B cell (primary cell): ENCODE measurements around the gene GRIK3. TPM values are rescaled to one million over a fixed set of nuclear protein-coding genes. Genes with fewer than 3 reads are reported as not detected.

Source experiments
- ATAC-seq: fragments of 200-7000 bp; cut with Tn5 transposase; one replicate; pipeline ENCODE4 v1.10.0; 2021; ENCODE audit warnings: low read depth, mild to moderate bottlenecking, moderate number of reproducible peaks, moderate library complexity
- CTCF ChIA-PET: fragments of 350-600 bp; sonication (Branson Sonifier 250); formaldehyde crosslinking; loops from one replicate; lab custom pipeline; 2021; ENCODE audit warnings: antibody characterized with exemption, inconsistent platforms; lab: Charles Lee
- POLR2A ChIA-PET: fragments of 350-600 bp; sonication (Branson Sonifier 250); formaldehyde crosslinking; loops from one replicate; lab custom pipeline; 2021; ENCODE audit warnings: antibody characterized with exemption; lab: Charles Lee
- DNase-seq: peaks from one replicate; pipeline ENCODE4 v3.0.0; 2013
- H2AFZ ChIP-seq: 2 replicates; pipeline ENCODE4 v1.6.1; 2012; ENCODE audit warnings: mild to moderate bottlenecking, low read depth, low read length; ENCODE audit not compliant: insufficient read depth, poor library complexity, severe bottlenecking
- H3K27ac ChIP-seq, 2 donors: 1 replicate in 1 of 2; 2 replicates in 1 of 2; pipeline ENCODE4 v1.5.1; 2012 to 2013; ENCODE audit warnings: low read length in 2 of 2, mild to moderate bottlenecking in 2 of 2, moderate library complexity in 1 of 2
- H3K27me3 ChIP-seq, 4 experiments: fragments of 200-600 bp in 1 of 4; sonication (generic) in 1 of 4; replicated peaks in 1 of 4; 1 replicate in 2 of 4; 2 replicates in 2 of 4; pipeline versions ENCODE4 v1.6.1 to v1.7.0; 2013 to 2016; ENCODE audit warnings: low read length in 3 of 4, mild to moderate bottlenecking in 2 of 4, mixed read lengths in 1 of 4, moderate library complexity in 1 of 4; ENCODE audit not compliant: insufficient read depth in 4 of 4, control insufficient read depth in 3 of 4; ENCODE audit errors: control extremely low read depth in 1 of 4
- H3K36me3 ChIP-seq, 2 experiments: replicated peaks in 1 of 2; 1 replicate in 1 of 2; 2 replicates in 1 of 2; pipeline versions ENCODE4 v1.6.1 to v1.7.1; 2013; ENCODE audit warnings: low read length in 1 of 2; ENCODE audit not compliant: insufficient read depth in 2 of 2, control insufficient read depth in 1 of 2; ENCODE audit errors: control extremely low read depth in 1 of 2, extremely low read depth in 1 of 2
- H3K4me1 ChIP-seq, 2 donors: fragments of 200-600 bp in 1 of 2; sonication (generic) in 1 of 2; 1 replicate in 1 of 2; 2 replicates in 1 of 2; pipeline versions ENCODE4 v1.5.1 to v1.6.1; 2013 to 2017; ENCODE audit warnings: low read length in 2 of 2; ENCODE audit not compliant: control insufficient read depth in 2 of 2, insufficient read depth in 2 of 2
- H3K4me2 ChIP-seq: replicated peaks from 2 replicates; pipeline ENCODE3; 2012; ENCODE audit warnings: mild to moderate bottlenecking, low read depth, low read length; ENCODE audit not compliant: poor library complexity, severe bottlenecking
- H3K4me3 ChIP-seq, 5 experiments: fragments of 200-600 bp in 1 of 5; sonication (generic) in 1 of 5; 1 replicate in 3 of 5; 2 replicates in 2 of 5; pipeline versions ENCODE4 v1.5.1 to v1.7.0; 2011 to 2016; ENCODE audit warnings: low read length in 4 of 5, mild to moderate bottlenecking in 4 of 5, low read depth in 2 of 5, control low read depth in 1 of 5, moderate library complexity in 1 of 5; ENCODE audit not compliant: insufficient read depth in 1 of 5; ENCODE audit errors: control extremely low read depth in 1 of 5, extremely low read depth in 1 of 5
- H3K79me2 ChIP-seq: fragments of 200-600 bp; sonication (generic); one replicate; pipeline ENCODE4 v1.6.0; 2016; ENCODE audit warnings: low read length; ENCODE audit not compliant: control insufficient read depth, insufficient read depth
- H3K9ac ChIP-seq: fragments of 200-600 bp; sonication (generic); 2 replicates; pipeline ENCODE4 v1.6.1; 2017; ENCODE audit warnings: mild to moderate bottlenecking, low read length, moderate library complexity
- H3K9me3 ChIP-seq, 3 donors: one replicate each; pipeline versions ENCODE4 v1.6.1 to v1.7.1; 2013; ENCODE audit warnings: low read length in 2 of 3; ENCODE audit not compliant: control insufficient read depth in 2 of 3, insufficient read depth in 1 of 3; ENCODE audit errors: control extremely low read depth in 1 of 3
- H4K20me1 ChIP-seq: 2 replicates; pipeline ENCODE4 v1.6.0; 2012; ENCODE audit warnings: mild to moderate bottlenecking, low read length; ENCODE audit not compliant: insufficient read depth, control insufficient read depth, poor library complexity, severe bottlenecking
- H3K27ac Mint-ChIP-seq: one replicate; pipeline ENCODE4 v1.8.0; 2021; ENCODE audit warnings: mixed read lengths
- H3K27me3 Mint-ChIP-seq: one replicate; pipeline ENCODE4 v1.8.0; 2021; ENCODE audit warnings: mixed read lengths
- H3K4me1 Mint-ChIP-seq: one replicate; pipeline ENCODE4 v1.8.0; 2021; ENCODE audit warnings: mixed read lengths
- H3K4me3 Mint-ChIP-seq: one replicate; pipeline ENCODE4 v1.8.0; 2021; ENCODE audit warnings: mixed read lengths
- H3K9me3 Mint-ChIP-seq: one replicate; pipeline ENCODE4 v1.8.0; 2022; ENCODE audit warnings: mixed read lengths; ENCODE audit not compliant: insufficient read depth
- EZH2 ChIP-seq: IDR thresholded peaks from 2 replicates; pipeline ENCODE4 v1.6.1; 2012; ENCODE audit warnings: borderline replicate concordance, low read depth, mild to moderate bottlenecking, moderate library complexity, low read length; ENCODE audit not compliant: insufficient read depth, poor library complexity, severe bottlenecking
- WGBS: methylation state at CpG from one replicate; pipeline ENCODE4 v1.1.5; 2013; ENCODE audit warnings: missing lambda C conversion rate; ENCODE audit not compliant: insufficient coverage; 5-methylcytosine and 5-hydroxymethylcytosine counted together
- intact Hi-C: fragments of 100-400 bp; cut with micrococcal nuclease; formaldehyde crosslinking; loops from one replicate; pipeline ENCODE4 v1.10.0; 2022
- polyA plus RNA-seq: library from polyadenylated mRNA; depleted of rRNA; stranded (reverse); fragments of >200 nt; gene quantifications from 2 replicates; pipeline ENCODE4 v1.2.3, GENCODE V29; 2012
- total RNA-seq, 2 donors: library from RNA; stranded (reverse); fragments of 120-200 nt in 1 of 2; gene quantifications; 1 replicate in 1 of 2; 2 replicates in 1 of 2; pipeline versions ENCODE4 v1.2.3 to v1.2.4, GENCODE V29; 2013 to 2022
- TF ChIP-seq, protein P1 (sequence below): fragments of 200-600 bp; IDR thresholded peaks from one replicate; pipeline ENCODE4 v1.8.0; 2022; ENCODE audit warnings: antibody characterized with exemption, mild to moderate bottlenecking

The GRIK3 gene
- total and polyA plus RNA-seq, 2 donors (not counting 1 experiment from before 2014, with no cell fraction given), result 0.12 to 1.5 TPM

GRCh38 chr1:37033355-37034101, 787 bp downstream of the GRIK3 start:
- no peaks in the 10 kb centered on the region for H3K9me3 Mint-ChIP-seq
- H3K79me2 ChIP-seq, result no peaks in the 10 kb centered on the region
- H3K4me3 Mint-ChIP-seq, result peak overlapping the region; percentile 41
- peaks cover 0 to 18% (median 0%) of the 10 kb centered on the region in 3 donors for H3K9me3 ChIP-seq
- WGBS, result 8% methylated on average over 66 of the region's 66 CpGs
- H3K27me3 Mint-ChIP-seq, result peaks cover 49% of the 10 kb centered on the region
- peaks cover 49% of the 10 kb centered on the region for H3K4me1 Mint-ChIP-seq
- no peak overlapping the region for H3K9ac ChIP-seq
- peaks cover 40 to 47% of the 10 kb centered on the region in 2 donors for H3K4me1 ChIP-seq
- CTCF ChIA-PET, result no interaction called here
- no peak overlapping the region for H3K27ac ChIP-seq
- H3K36me3 ChIP-seq, result no peaks in the 10 kb centered on the region
- H3K4me3 ChIP-seq, result no peak overlapping the region
- DNase-seq (peak; percentile 14), ATAC-seq (no peak)
- no peaks in the 10 kb centered on the region for H4K20me1 ChIP-seq
- H3K4me2 ChIP-seq, result peak overlapping the region; percentile 35
- H2AFZ ChIP-seq, result no peak overlapping the region
- TF ChIP-seq EZH2, result no peak
- TF ChIP-seq, protein P1, sequence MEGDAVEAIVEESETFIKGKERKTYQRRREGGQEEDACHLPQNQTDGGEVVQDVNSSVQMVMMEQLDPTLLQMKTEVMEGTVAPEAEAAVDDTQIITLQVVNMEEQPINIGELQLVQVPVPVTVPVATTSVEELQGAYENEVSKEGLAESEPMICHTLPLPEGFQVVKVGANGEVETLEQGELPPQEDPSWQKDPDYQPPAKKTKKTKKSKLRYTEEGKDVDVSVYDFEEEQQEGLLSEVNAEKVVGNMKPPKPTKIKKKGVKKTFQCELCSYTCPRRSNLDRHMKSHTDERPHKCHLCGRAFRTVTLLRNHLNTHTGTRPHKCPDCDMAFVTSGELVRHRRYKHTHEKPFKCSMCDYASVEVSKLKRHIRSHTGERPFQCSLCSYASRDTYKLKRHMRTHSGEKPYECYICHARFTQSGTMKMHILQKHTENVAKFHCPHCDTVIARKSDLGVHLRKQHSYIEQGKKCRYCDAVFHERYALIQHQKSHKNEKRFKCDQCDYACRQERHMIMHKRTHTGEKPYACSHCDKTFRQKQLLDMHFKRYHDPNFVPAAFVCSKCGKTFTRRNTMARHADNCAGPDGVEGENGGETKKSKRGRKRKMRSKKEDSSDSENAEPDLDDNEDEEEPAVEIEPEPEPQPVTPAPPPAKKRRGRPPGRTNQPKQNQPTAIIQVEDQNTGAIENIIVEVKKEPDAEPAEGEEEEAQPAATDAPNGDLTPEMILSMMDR, result no peak
- intact Hi-C loops, result no loop called here
- POLR2A ChIA-PET, result no interaction called here
- peaks cover 0 to 76% (median 36%) of the 10 kb centered on the region in 4 experiments for H3K27me3 ChIP-seq
- no peak overlapping the region for H3K27ac Mint-ChIP-seq

GRCh38 chr1:37032660-37033354, 1.5 kb downstream of the GRIK3 start:
- ATAC-seq, result no peak
- 10% methylated on average over 60 of the region's 60 CpGs for WGBS
- intact Hi-C loops, result no loop called here
- H3K9me3 ChIP-seq, result peaks cover 0 to 15% (median 0%) of the 10 kb centered on the region in 3 donors
- H3K4me3 ChIP-seq, result no peak overlapping the region
- CTCF ChIA-PET, result no interaction called here
- H4K20me1 ChIP-seq, result no peaks in the 10 kb centered on the region
- H3K4me1 ChIP-seq, result peaks cover 40 to 47% of the 10 kb centered on the region in 2 donors
- H3K27me3 Mint-ChIP-seq, result peaks cover 45% of the 10 kb centered on the region
- H3K4me1 Mint-ChIP-seq, result peaks cover 49% of the 10 kb centered on the region
- H2AFZ ChIP-seq, result no peak overlapping the region
- no peak overlapping the region for H3K27ac Mint-ChIP-seq
- no peaks in the 10 kb centered on the region for H3K9me3 Mint-ChIP-seq
- H3K27me3 ChIP-seq, result peaks cover 0 to 69% (median 33%) of the 10 kb centered on the region in 4 experiments
- no peak overlapping the region for H3K4me3 Mint-ChIP-seq
- POLR2A ChIA-PET, result no interaction called here
- no peaks in the 10 kb centered on the region for H3K79me2 ChIP-seq
- no peak for DNase-seq
- no peak overlapping the region for H3K27ac ChIP-seq
- TF ChIP-seq, protein P1, result no peak
- TF ChIP-seq EZH2, result no peak
- H3K36me3 ChIP-seq, result no peaks in the 10 kb centered on the region
- no peak overlapping the region for H3K9ac ChIP-seq
- peak overlapping the region; percentile 35 for H3K4me2 ChIP-seq
